Heart left ventricle (tissue), 16 donors: ENCODE data around the gene KIF1A. TPM values are rescaled to one million over a fixed set of nuclear protein-coding genes. Genes with fewer than 3 reads are reported as not detected.

Source experiments
- ATAC-seq, 4 donors: fragments of 200-7000 bp; cut with Tn5 transposase; one replicate each; pipeline ENCODE4 v1.9.1; 2020 to 2022; ENCODE audit warnings: moderate library complexity in 4 of 4, mild to moderate bottlenecking in 3 of 4, moderate number of reproducible peaks in 1 of 4
- DNase-seq, 5 donors: peaks; one replicate each; pipeline ENCODE4 v3.0.0-alpha.2; 2020
- H3K27ac ChIP-seq, 12 donors: fragments of 200-600 bp; sonication (generic) in 4 of 12; one replicate each; pipeline versions ENCODE4 v1.5.0 to v1.8.0; 2016 to 2022; ENCODE audit warnings: mild to moderate bottlenecking in 2 of 12
- H3K27me3 ChIP-seq, 9 donors: fragments of 200-600 bp; sonication (generic) in 2 of 9; one replicate each; pipeline versions ENCODE4 v1.5.1 to v1.8.0; 2016 to 2022; ENCODE audit warnings: mild to moderate bottlenecking in 3 of 9
- H3K36me3 ChIP-seq, 9 donors: fragments of 200-600 bp; sonication (generic) in 2 of 9; one replicate each; pipeline versions ENCODE4 v1.5.0 to v1.8.0; 2018 to 2022; ENCODE audit warnings: mild to moderate bottlenecking in 2 of 9
- H3K4me1 ChIP-seq, 12 donors: fragments of 200-600 bp; sonication (generic) in 4 of 12; one replicate each; pipeline versions ENCODE4 v1.5.0 to v1.8.0; 2016 to 2022; ENCODE audit warnings: mild to moderate bottlenecking in 3 of 12
- H3K4me3 ChIP-seq, 12 donors: fragments of 200-600 bp; sonication (generic) in 4 of 12; one replicate each; pipeline versions ENCODE4 v1.5.0 to v1.8.0; 2017 to 2022; ENCODE audit warnings: mild to moderate bottlenecking in 9 of 12, moderate library complexity in 4 of 12
- H3K9me3 ChIP-seq, 12 donors: fragments of 200-600 bp; sonication (generic) in 4 of 12; one replicate each; pipeline versions ENCODE4 v1.5.0 to v1.8.0; 2016 to 2022; ENCODE audit warnings: mild to moderate bottlenecking in 1 of 12
- CTCF ChIP-seq, 12 donors: fragments of 200-600 bp; sonication (generic) in 4 of 12; IDR thresholded peaks; one replicate each; pipeline versions ENCODE4 v1.5.0 to v1.8.0; 2018 to 2022; ENCODE audit warnings: antibody characterized with exemption in 12 of 12, mild to moderate bottlenecking in 5 of 12
- POLR2A ChIP-seq, 2 donors: fragments of 450-650 bp; IDR thresholded peaks; one replicate each; pipeline ENCODE4 v1.6.1; 2017; ENCODE audit warnings: antibody characterized with exemption in 2 of 2, mild to moderate bottlenecking in 2 of 2, moderate library complexity in 2 of 2
- WGBS, 4 donors: extraction: QIAGEN DNeasy Blood & Tissue Kit in 2 of 4; methylation state at CpG; one replicate each; pipeline versions ENCODE4 v1.1.5 to v1.1.7; 2013 to 2018; 5-methylcytosine and 5-hydroxymethylcytosine counted together
- intact Hi-C, 10 donors: fragments of 100-400 bp; cut with DNase I; formaldehyde crosslinking; loops; one replicate each; pipeline versions ENCODE4 v1.11.1 to v1.14.2; 2022
- polyA plus RNA-seq, 2 donors: library from polyadenylated mRNA; stranded (reverse); fragments of 200-250 nt; gene quantifications; one replicate each; pipeline ENCODE4 v1.2.3, GENCODE V29; 2013
- total RNA-seq, 9 donors: library from RNA; depleted of rRNA in 2 of 9; stranded (reverse); fragments of >200 nt in 2 of 9; fragmentation: NEBNext Ultra II Directional in 3 of 9; extraction: Animal tissue kit (Norgen Biotek cat#: 25700) in 3 of 9; gene quantifications; one replicate each; pipeline versions ENCODE4 v1.1.0 to v1.2.4, GENCODE V29; 2016 to 2023
- donor health status: ischemic (EF 13 %, LVEDD 7.1; RV severe dilation, severe dysfunction).
- donor health status: healthy with polysubstance abuse.
- donor health status: DM: no; HTN: yes; CAD: no.
- donor health status: DM: no; HTN: no; CAD: no.
- donor health status: ischemic (EF 25% LVEDD 6.9; RV normal size, moderate dysfunction).
- donor health status: ischemic (EF 25% LVEDD 5.7; RV mildly dilated, moderate dysfunction).
- donor health status: healthy.
- donor health status: DM: yes; HTN: yes; CAD: no.
- donor health status: ischemic (EF 35%, LVEDD 5.7; RV mildly dilated, moderate dysfunction).
- donor health status: nonischemic (EF 11% LVEDD 7.7; RV severe dilation, severe dysfunction).
- donor health status: DM: yes; HTN: yes; CAD: no.
- donor health status: PGD.
- donor health status: ischemic (EF 29% LVEDD 5.4; RV normal size, mild dysfunction).
- donor health status: nonischemic (EF 23%, LVEDD 6.1; RV moderate dilation, normal function).

Gene KIF1A
- total and polyA plus RNA-seq, 11 donors, result 0.76 to 25.8 (median 2.7) TPM

- H3K36me3 ChIP-seq, result no peaks in the 10 kb centered on the region
- no peak overlapping the region for H3K27ac ChIP-seq
- ATAC-seq, result no peak
- no peak overlapping the region for H3K4me3 ChIP-seq
- 72 to 82% (median 79%) methylated on average over 1 of the region's 1 CpG for WGBS, 4 donors
- H3K4me1 ChIP-seq, result no peaks in the 10 kb centered on the region
- TF ChIP-seq POLR2A (IDR thresholded peaks at IDR 0.05) (no peak), CTCF (IDR thresholded peaks at IDR 0.05) (no peak)
- H3K27me3 ChIP-seq, result peaks cover 0 to 47% (median 14%) of the 10 kb centered on the region in 9 donors
- H3K9me3 ChIP-seq, result peaks cover 0 to 27% (median 8%) of the 10 kb centered on the region in 12 donors
- no peak for DNase-seq
- intact Hi-C loops, result no loop called here
Observed at GRCh38 chr2:240664622-240665021, 155.4 kb downstream of the KIF1A start.

Other genes starting within 250 kb of the KIF1A start
- 10 to 100 TPM; 14.9 to 35.6 (median 21.9) TPM for gene CAPN10, start 233.5 kb downstream of the KIF1A start, total RNA-seq
- gene CAPN10, start 233.5 kb downstream of the KIF1A start, polyA plus RNA-seq, result 10 to 100 TPM; 17.4 to 39.7 TPM
- 1 to 10 TPM in 3 of 9 donors, under 1 TPM in 5, not detected in 1; 0.48 to 2.7 (median 0.78) TPM for gene GPR35, start 194.7 kb downstream of the KIF1A start, total RNA-seq
- gene GPR35, start 194.7 kb downstream of the KIF1A start, polyA plus RNA-seq, result 1 to 10 TPM; 1.1 to 1.3 TPM
- gene AQP12B, start 137.3 kb downstream of the KIF1A start, total RNA-seq, result not detected
- not detected for gene AQP12B, start 137.3 kb downstream of the KIF1A start, polyA plus RNA-seq
- not detected for gene AQP12A, start 128.4 kb downstream of the KIF1A start, total RNA-seq
- not detected for gene AQP12A, start 128.4 kb downstream of the KIF1A start, polyA plus RNA-seq
- gene AGXT, start 48.6 kb upstream of the KIF1A start, total RNA-seq, result not detected
- under 1 TPM in 1 of 2 donors, not detected in 1; 0.06 TPM for gene AGXT, start 48.6 kb upstream of the KIF1A start, polyA plus RNA-seq
- under 1 TPM in 1 of 9 donors, not detected in 8; 0.75 TPM for gene MAB21L4, start 75.9 kb upstream of the KIF1A start, total RNA-seq
- gene MAB21L4, start 75.9 kb upstream of the KIF1A start, polyA plus RNA-seq, result under 1 TPM in 1 of 2 donors, not detected in 1; 0.10 TPM
- gene CROCC2, start 86.1 kb upstream of the KIF1A start, total RNA-seq, result not detected
- not detected for gene CROCC2, start 86.1 kb upstream of the KIF1A start, polyA plus RNA-seq
- 10 to 100 TPM in 2 of 9 donors, 1 to 10 TPM in 7; 3.1 to 14.7 (median 5.6) TPM for gene SNED1, start 178.4 kb upstream of the KIF1A start, total RNA-seq
- gene SNED1, start 178.4 kb upstream of the KIF1A start, polyA plus RNA-seq, result 1 to 10 TPM; 4.2 to 4.3 TPM